Mesenchymal stem cell (in vitro differentiated cells and primary cell): ENCODE measurements around the gene KSR1.
A peak's percentile ranks its signal among the peaks of the same experiment; 100 is the strongest.

ENCODE experiments used
- DNase-seq: peaks from one replicate; pipeline ENCODE4 v3.0.0-alpha.2; 2013
- H2AFZ ChIP-seq: one replicate; pipeline ENCODE4 v1.6.1; 2013; ENCODE audit warnings: low read depth, mild to moderate bottlenecking, control low read depth, inconsistent platforms, low read length, moderate library complexity
- H2AK5ac ChIP-seq: 2 replicates; pipeline ENCODE4 v1.6.1; 2013; ENCODE audit warnings: low read length, moderate library complexity, mild to moderate bottlenecking, inconsistent platforms; ENCODE audit not compliant: severe bottlenecking
- H2BK120ac ChIP-seq: one replicate; pipeline ENCODE4 v1.6.1; 2013; ENCODE audit warnings: low read depth, mild to moderate bottlenecking, inconsistent platforms, low read length, moderate library complexity
- H2BK12ac ChIP-seq, 2 experiments: one replicate each; pipeline ENCODE4 v1.6.1; 2013; ENCODE audit warnings: inconsistent platforms in 2 of 2, low read length in 2 of 2, mild to moderate bottlenecking in 2 of 2, moderate library complexity in 2 of 2, control low read depth in 1 of 2
- H2BK15ac ChIP-seq: one replicate; pipeline ENCODE4 v1.6.1; 2013; ENCODE audit warnings: mild to moderate bottlenecking, low read depth, inconsistent platforms; ENCODE audit not compliant: poor library complexity, severe bottlenecking
- H2BK5ac ChIP-seq: 2 replicates; pipeline ENCODE4 v1.6.1; 2013; ENCODE audit warnings: low read depth, mild to moderate bottlenecking, low read length, control low read depth, inconsistent platforms; ENCODE audit not compliant: poor library complexity, severe bottlenecking
- H3K14ac ChIP-seq, 2 experiments: one replicate each; pipeline ENCODE4 v1.6.1; 2013; ENCODE audit warnings: inconsistent platforms in 2 of 2, low read length in 2 of 2, control low read depth in 1 of 2, mild to moderate bottlenecking in 1 of 2, moderate library complexity in 1 of 2
- H3K18ac ChIP-seq, 2 experiments: one replicate each; pipeline ENCODE4 v1.6.1; 2013; ENCODE audit warnings: inconsistent platforms in 2 of 2, low read length in 2 of 2, control low read depth in 1 of 2, low read depth in 1 of 2, mild to moderate bottlenecking in 1 of 2
- H3K23ac ChIP-seq, 2 experiments: one replicate each; pipeline ENCODE4 v1.6.1; 2013; ENCODE audit warnings: inconsistent platforms in 2 of 2, low read length in 2 of 2, mild to moderate bottlenecking in 2 of 2, moderate library complexity in 2 of 2, control low read depth in 1 of 2
- H3K27ac ChIP-seq: 2 replicates; pipeline ENCODE4 v1.5.1; 2013; ENCODE audit warnings: mild to moderate bottlenecking, moderate library complexity, low read length, control low read depth, inconsistent platforms; ENCODE audit not compliant: poor library complexity, severe bottlenecking
- H3K27me3 ChIP-seq, 2 experiments: 2 replicates each; pipeline versions ENCODE4 v1.6.1 to v1.7.0; 2013; ENCODE audit warnings: low read length in 2 of 2, mild to moderate bottlenecking in 2 of 2, moderate library complexity in 2 of 2, control low read depth in 1 of 2, inconsistent platforms in 1 of 2; ENCODE audit not compliant: control insufficient read depth in 1 of 2, insufficient read depth in 1 of 2
- H3K36me3 ChIP-seq, 2 experiments: 2 replicates each; pipeline versions ENCODE4 v1.6.1 to v1.7.0; 2013; ENCODE audit warnings: low read length in 2 of 2, control low read depth in 1 of 2, inconsistent platforms in 1 of 2, low read depth in 1 of 2, mild to moderate bottlenecking in 1 of 2; ENCODE audit not compliant: insufficient read depth in 2 of 2, control insufficient read depth in 1 of 2
- H3K4ac ChIP-seq, 2 experiments: one replicate each; pipeline ENCODE4 v1.6.1; 2013; ENCODE audit warnings: inconsistent platforms in 2 of 2, low read length in 2 of 2, mild to moderate bottlenecking in 2 of 2, moderate library complexity in 2 of 2, control low read depth in 1 of 2, low read depth in 1 of 2
- H3K4me1 ChIP-seq: 2 replicates; pipeline ENCODE4 v1.6.1; 2013; ENCODE audit warnings: low read depth, low read length, control low read depth; ENCODE audit not compliant: control insufficient read depth, insufficient read depth
- H3K4me2 ChIP-seq: 2 replicates; pipeline ENCODE4 v1.6.1; 2013; ENCODE audit warnings: low read length, mild to moderate bottlenecking, inconsistent platforms; ENCODE audit not compliant: poor library complexity, severe bottlenecking
- H3K4me3 ChIP-seq, 2 experiments: 2 replicates each; pipeline versions ENCODE4 v1.5.1 to v1.7.0; 2013; ENCODE audit warnings: low read length in 2 of 2, mild to moderate bottlenecking in 2 of 2, control low read depth in 1 of 2, low read depth in 1 of 2; ENCODE audit not compliant: insufficient read depth in 1 of 2
- H3K79me1 ChIP-seq: replicated peaks from 2 replicates; pipeline ENCODE4 v1.6.1; 2013; ENCODE audit warnings: mild to moderate bottlenecking, control low read depth, low read length, inconsistent platforms; ENCODE audit not compliant: poor library complexity, severe bottlenecking
- H3K9ac ChIP-seq: 2 replicates; pipeline ENCODE4 v1.7.0; 2013; ENCODE audit warnings: mild to moderate bottlenecking, low read length, moderate library complexity
- H3K9me3 ChIP-seq: 2 replicates; pipeline ENCODE4 v1.7.0; 2013; ENCODE audit warnings: mild to moderate bottlenecking, low read length; ENCODE audit not compliant: control insufficient read depth
- H4K8ac ChIP-seq: one replicate; pipeline ENCODE4 v1.6.1; 2013; ENCODE audit warnings: inconsistent platforms, mild to moderate bottlenecking, low read length, moderate library complexity
- H4K91ac ChIP-seq: one replicate; pipeline ENCODE4 v1.6.1; 2013; ENCODE audit warnings: mild to moderate bottlenecking, low read length, inconsistent platforms
- WGBS: methylation state at CpG from one replicate; pipeline ENCODE4 v1.1.7; 2013; ENCODE audit warnings: mixed read lengths; 5-methylcytosine and 5-hydroxymethylcytosine counted together

Gene KSR1

GRCh38 chr17:27582696-27583095 lies 126.4 kb downstream of the KSR1 start:
- no peak overlapping the region for H4K8ac ChIP-seq
- H3K27ac ChIP-seq: no peak overlapping the region
- H3K27me3 ChIP-seq: no peaks in the 10 kb centered on the region
- peaks cover 6 to 30% of the 10 kb centered on the region in 2 experiments for H3K36me3 ChIP-seq
- no peak overlapping the region for H3K9ac ChIP-seq
- no peak overlapping the region for H3K4ac ChIP-seq
- peaks cover 21% of the 10 kb centered on the region for H3K79me1 ChIP-seq
- no peak overlapping the region for H2BK12ac ChIP-seq
- H3K4me3 ChIP-seq: no peak overlapping the region
- DNase-seq: no peak
- no peak overlapping the region for H3K4me2 ChIP-seq
- H3K23ac ChIP-seq: no peak overlapping the region
- H3K14ac ChIP-seq: no peak overlapping the region
- no peaks in the 10 kb centered on the region for H3K9me3 ChIP-seq
- H2BK120ac ChIP-seq: no peak overlapping the region
- peak overlapping the region; percentile 41 for H4K91ac ChIP-seq
- peak overlapping the region; percentile 12 for H2BK15ac ChIP-seq
- H3K18ac ChIP-seq: no peak overlapping the region
- no peak overlapping the region for H2BK5ac ChIP-seq
- WGBS: 98% methylated on average over 16 of the region's 18 CpGs
- H3K4me1 ChIP-seq: peaks cover 27% of the 10 kb centered on the region
- H2AK5ac ChIP-seq: no peak overlapping the region
- H2AFZ ChIP-seq: no peak overlapping the region

DNA sequence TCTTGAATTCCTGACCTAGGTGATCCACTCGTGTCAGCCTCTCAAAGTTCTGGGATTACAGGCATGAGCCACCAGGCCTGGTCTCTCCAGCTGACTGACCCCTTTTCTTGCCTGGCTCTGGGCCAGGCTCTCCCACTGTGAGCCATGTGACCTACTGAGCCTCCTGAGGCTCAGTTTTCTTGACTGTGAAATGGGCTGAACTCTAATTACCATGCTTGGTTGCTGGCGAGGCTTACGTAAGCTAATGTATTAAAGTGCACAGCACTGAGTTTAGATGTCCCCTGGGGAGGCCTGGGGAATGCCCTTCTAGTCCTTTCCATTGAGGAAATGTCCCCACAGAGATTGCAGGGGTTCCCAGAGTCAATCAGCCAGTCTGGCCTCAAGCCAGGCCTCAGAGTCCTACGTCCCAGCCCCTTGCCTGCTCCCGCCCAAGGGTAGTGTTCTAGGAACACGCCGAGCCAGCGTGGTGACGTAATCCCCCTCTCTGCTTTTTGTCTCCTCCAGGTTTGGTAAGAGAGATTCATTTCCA lies 129.0 kb downstream of the KSR1 start:
- DNase-seq: no peak
- Histone ChIP-seq H4K91ac (no peak overlapping the region), H3K4me3 (no peak overlapping the region), H3K4ac (peak overlapping the region in 1 of 2 experiments; percentile 10), H3K27me3 (no peaks in the 10 kb centered on the region), H4K8ac (no peak overlapping the region), H2BK12ac (no peak overlapping the region), H2AK5ac (peak overlapping the region; percentile 42), H3K18ac (peak overlapping the region in 1 of 2 experiments; percentile 74), H3K4me2 (no peak overlapping the region), H3K79me1 (peaks cover 20% of the 10 kb centered on the region), H3K36me3 (peaks cover 17 to 47% of the 10 kb centered on the region in 2 experiments), H3K14ac (no peak overlapping the region), H3K9me3 (no peaks in the 10 kb centered on the region), H3K23ac (no peak overlapping the region), H2BK120ac (no peak overlapping the region), H2BK15ac (no peak overlapping the region), H2BK5ac (no peak overlapping the region), H3K27ac (no peak overlapping the region), H3K9ac (no peak overlapping the region), H2AFZ (no peak overlapping the region), H3K4me1 (peaks cover 15% of the 10 kb centered on the region)
- WGBS: 86% methylated on average over 9 of the region's 9 CpGs

- peaks cover 15% of the 10 kb centered on the region for H3K4me1 ChIP-seq
- H3K27me3 ChIP-seq: no peaks in the 10 kb centered on the region
- WGBS: 90% methylated on average over 5 of the region's 5 CpGs
- no peak overlapping the region for H2BK120ac ChIP-seq
- no peak overlapping the region for H2BK15ac ChIP-seq
- no peak overlapping the region for H3K4me3 ChIP-seq
- H4K91ac ChIP-seq: no peak overlapping the region
- H3K9ac ChIP-seq: no peak overlapping the region
- peak overlapping the region; percentile 42 for H2AK5ac ChIP-seq
- H3K4ac ChIP-seq: peak overlapping the region; percentile 13 to 21
- H2AFZ ChIP-seq: no peak overlapping the region
- no peak overlapping the region for H3K4me2 ChIP-seq
- no peak overlapping the region for H3K27ac ChIP-seq
- peaks cover 19 to 50% of the 10 kb centered on the region in 2 experiments for H3K36me3 ChIP-seq
- no peaks in the 10 kb centered on the region for H3K9me3 ChIP-seq
- DNase-seq: no peak
- peaks cover 16% of the 10 kb centered on the region for H3K79me1 ChIP-seq
- H3K14ac ChIP-seq: peak overlapping the region in 1 of 2 experiments; percentile 63
- no peak overlapping the region for H4K8ac ChIP-seq
- H3K18ac ChIP-seq: peak overlapping the region in 1 of 2 experiments; percentile 74
- H2BK12ac ChIP-seq: peak overlapping the region in 1 of 2 experiments; percentile 52
- H3K23ac ChIP-seq: no peak overlapping the region
- H2BK5ac ChIP-seq: no peak overlapping the region
These were observed 129.5 kb downstream of the KSR1 start for GRCh38 chr17:27585792-27586191.

DNA sequence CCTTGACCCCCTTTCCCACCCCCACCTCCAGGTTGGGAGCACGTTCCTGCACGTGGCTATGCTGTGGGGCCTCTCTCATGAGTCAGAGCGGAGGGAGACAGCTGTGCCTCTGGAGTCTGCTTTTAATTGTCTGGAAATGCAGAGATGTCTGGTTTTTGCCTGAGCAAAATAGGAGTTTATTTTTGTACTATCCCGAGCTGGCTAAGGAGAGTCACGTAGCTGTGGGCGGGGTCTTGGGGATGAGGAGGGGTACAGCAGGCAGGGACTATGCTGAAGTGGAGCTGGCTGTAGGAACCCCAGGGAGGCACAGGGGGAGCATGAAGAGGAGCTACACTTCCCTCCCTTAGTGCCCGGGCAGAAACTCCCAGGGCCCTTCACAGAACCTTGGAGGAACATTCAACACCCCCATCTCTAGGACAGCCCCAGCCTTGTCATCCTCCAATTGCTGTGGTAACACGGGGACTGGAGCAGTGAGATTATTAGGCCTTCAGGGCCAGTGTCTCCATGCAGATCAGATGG lies 130.0 kb downstream of the KSR1 start:
- Histone ChIP-seq H3K36me3 (peaks cover 23 to 54% of the 10 kb centered on the region in 2 experiments), H2AFZ (no peak overlapping the region), H2BK5ac (no peak overlapping the region), H2AK5ac (peak overlapping the region; percentile 16), H3K18ac (peak overlapping the region; percentile 46 to 89), H4K91ac (no peak overlapping the region), H3K4ac (peak overlapping the region in 1 of 2 experiments; percentile 43), H3K4me2 (no peak overlapping the region), H3K14ac (peak overlapping the region in 1 of 2 experiments; percentile 60), H3K79me1 (peaks cover 14% of the 10 kb centered on the region), H2BK120ac (no peak overlapping the region), H3K23ac (no peak overlapping the region), H2BK15ac (peak overlapping the region; percentile 44), H3K9me3 (no peaks in the 10 kb centered on the region), H3K27me3 (no peaks in the 10 kb centered on the region), H3K9ac (no peak overlapping the region), H3K4me1 (peaks cover 15% of the 10 kb centered on the region), H3K4me3 (no peak overlapping the region), H4K8ac (peak overlapping the region; percentile 29), H2BK12ac (peak overlapping the region in 1 of 2 experiments; percentile 59), H3K27ac (peak overlapping the region; percentile 6)
- WGBS: 29% methylated on average over 8 of the region's 8 CpGs
- DNase-seq: peak; percentile 86
